T-helper 1 cell treated with Interleukin-12 subunit alpha and Interleukin-12 subunit beta and Interleukin-4 antibody, amounts not matched to agents 30 μg/mL and 1 μg/mL, for 36 hours (primary cell): ENCODE data around the gene SLC27A5.
"Not testable (repeated sequence)": the region's sequence is repeated elsewhere in the genome, so short reads cannot be mapped to it uniquely, and the experiment has no call there.

Source experiments
- H3K27ac Mint-ChIP-seq: one replicate; pipeline ENCODE4 v1.8.0; 2021; ENCODE audit warnings: mild to moderate bottlenecking, mixed read lengths
- H3K27me3 Mint-ChIP-seq: one replicate; pipeline ENCODE4 v1.8.0; 2021; ENCODE audit warnings: low read depth, mixed read lengths
- H3K36me3 Mint-ChIP-seq: one replicate; pipeline ENCODE4 v1.8.0; 2021; ENCODE audit warnings: low read depth, mixed read lengths
- H3K4me1 Mint-ChIP-seq: one replicate; pipeline ENCODE4 v1.8.0; 2021; ENCODE audit warnings: low read depth, mixed read lengths
- H3K4me3 Mint-ChIP-seq: one replicate; pipeline ENCODE4 v1.8.0; 2021; ENCODE audit warnings: mild to moderate bottlenecking, moderate library complexity, mixed read lengths
- H3K9me3 Mint-ChIP-seq: one replicate; pipeline ENCODE4 v1.8.0; 2021; ENCODE audit warnings: mixed read lengths

The SLC27A5 gene

GRCh38 chr19:58477130-58477529 is 34.7 kb downstream of the SLC27A5 start:
- Mint-ChIP-seq H3K27ac (peak overlapping the region; percentile 95), H3K27me3 (no peaks in the 10 kb centered on the region), H3K36me3 (peaks cover 5% of the 10 kb centered on the region), H3K4me1 (peaks cover 21% of the 10 kb centered on the region), H3K9me3 (no peaks in the 10 kb centered on the region), H3K4me3 (peak overlapping the region; percentile 88)

GRCh38 chr19:58476498-58477015 is 35.2 kb downstream of the SLC27A5 start:
- H3K36me3 Mint-ChIP-seq = peaks cover 6% of the 10 kb centered on the region
- no peaks in the 10 kb centered on the region for H3K27me3 Mint-ChIP-seq
- H3K27ac Mint-ChIP-seq = peak overlapping the region; percentile 95
- H3K9me3 Mint-ChIP-seq = no peaks in the 10 kb centered on the region
- peak overlapping the region; percentile 88 for H3K4me3 Mint-ChIP-seq
- H3K4me1 Mint-ChIP-seq = peaks cover 21% of the 10 kb centered on the region

GRCh38 chr19:58475714-58476497 is 35.9 kb downstream of the SLC27A5 start, which contains the start of gene ZNF446:
ZNF446 (plus strand) TSS chr19:58476352; CDS start chr19:58477219, 867 bp downstream.
- H3K4me1 Mint-ChIP-seq = peaks cover 21% of the 10 kb centered on the region
- no peaks in the 10 kb centered on the region for H3K27me3 Mint-ChIP-seq
- no peaks in the 10 kb centered on the region for H3K9me3 Mint-ChIP-seq
- peaks cover 6% of the 10 kb centered on the region for H3K36me3 Mint-ChIP-seq
- peak within 1 kb of the TSS; percentile 95 for H3K27ac Mint-ChIP-seq
- H3K4me3 Mint-ChIP-seq = peak within 1 kb of the TSS; percentile 88

- Mint-ChIP-seq H3K36me3 (peaks cover 9% of the 10 kb centered on the region), H3K4me1 (peaks cover 21% of the 10 kb centered on the region), H3K4me3 (peak overlapping the region; percentile 88), H3K9me3 (no peaks in the 10 kb centered on the region), H3K27ac (peak overlapping the region; percentile 95), H3K27me3 (no peaks in the 10 kb centered on the region)
Measured at GRCh38 chr19:58474997-58475713, 36.6 kb downstream of the SLC27A5 start.

GRCh38 chr19:58474291-58474996 is 37.3 kb downstream of the SLC27A5 start:
- peak overlapping the region; percentile 88 for H3K4me3 Mint-ChIP-seq
- peaks cover 21% of the 10 kb centered on the region for H3K4me1 Mint-ChIP-seq
- H3K27ac Mint-ChIP-seq = no peak overlapping the region
- H3K27me3 Mint-ChIP-seq = no peaks in the 10 kb centered on the region
- no peaks in the 10 kb centered on the region for H3K9me3 Mint-ChIP-seq
- H3K36me3 Mint-ChIP-seq = peaks cover 11% of the 10 kb centered on the region

GRCh38 chr19:58473775-58474174 is 38.0 kb downstream of the SLC27A5 start:
- Mint-ChIP-seq H3K36me3 (peaks cover 11% of the 10 kb centered on the region), H3K4me1 (peaks cover 21% of the 10 kb centered on the region), H3K4me3 (peak overlapping the region; percentile 21), H3K27ac (no peak overlapping the region), H3K9me3 (no peaks in the 10 kb centered on the region), H3K27me3 (no peaks in the 10 kb centered on the region)

- Mint-ChIP-seq H3K27me3 (no peaks in the 10 kb centered on the region), H3K27ac (no peak overlapping the region), H3K9me3 (no peaks in the 10 kb centered on the region), H3K4me1 (peaks cover 27% of the 10 kb centered on the region), H3K36me3 (peaks cover 14% of the 10 kb centered on the region), H3K4me3 (no peak overlapping the region)
Measured at GRCh38 chr19:58471736-58472135, 40.1 kb downstream of the SLC27A5 start.

GRCh38 chr19:58470837-58471543 is 40.8 kb downstream of the SLC27A5 start:
- H3K27ac Mint-ChIP-seq, H3K27me3 Mint-ChIP-seq, H3K9me3 Mint-ChIP-seq, H3K4me3 Mint-ChIP-seq: not testable (repeated sequence)
- H3K4me1 Mint-ChIP-seq = peaks cover 28% of the 10 kb centered on the region
- H3K36me3 Mint-ChIP-seq = peaks cover 14% of the 10 kb centered on the region

GRCh38 chr19:58469241-58470013 is 42.4 kb downstream of the SLC27A5 start:
- H3K4me3 Mint-ChIP-seq = peak overlapping the region; percentile 10
- peaks cover 4% of the 10 kb centered on the region for H3K27me3 Mint-ChIP-seq
- peaks cover 22% of the 10 kb centered on the region for H3K4me1 Mint-ChIP-seq
- no peak overlapping the region for H3K27ac Mint-ChIP-seq
- peaks cover 14% of the 10 kb centered on the region for H3K36me3 Mint-ChIP-seq
- H3K9me3 Mint-ChIP-seq = no peaks in the 10 kb centered on the region

- peaks cover 14% of the 10 kb centered on the region for H3K36me3 Mint-ChIP-seq
- no peaks in the 10 kb centered on the region for H3K9me3 Mint-ChIP-seq
- peaks cover 20% of the 10 kb centered on the region for H3K4me1 Mint-ChIP-seq
- H3K27me3 Mint-ChIP-seq = peaks cover 4% of the 10 kb centered on the region
- peak overlapping the region; percentile 84 for H3K4me3 Mint-ChIP-seq
- peak overlapping the region; percentile 72 for H3K27ac Mint-ChIP-seq
Measured at GRCh38 chr19:58468216-58468839, 43.5 kb downstream of the SLC27A5 start.

GRCh38 chr19:58466760-58467589 is 44.8 kb downstream of the SLC27A5 start, which contains the start of gene ZNF324:
ZNF324 (plus strand) TSS chr19:58467080; CDS start chr19:58469186, 2,106 bp downstream.
- Mint-ChIP-seq H3K27me3 (peaks cover 4% of the 10 kb centered on the region), H3K9me3 (no peaks in the 10 kb centered on the region), H3K4me1 (peaks cover 20% of the 10 kb centered on the region), H3K36me3 (peaks cover 8% of the 10 kb centered on the region), H3K4me3 (peak within 1 kb of the TSS; percentile 84), H3K27ac (peak within 1 kb of the TSS; percentile 80)

- peaks cover 8% of the 10 kb centered on the region for H3K36me3 Mint-ChIP-seq
- peaks cover 4% of the 10 kb centered on the region for H3K27me3 Mint-ChIP-seq
- H3K4me3 Mint-ChIP-seq = peak overlapping the region; percentile 84
- no peaks in the 10 kb centered on the region for H3K9me3 Mint-ChIP-seq
- H3K4me1 Mint-ChIP-seq = peaks cover 20% of the 10 kb centered on the region
- peak overlapping the region; percentile 80 for H3K27ac Mint-ChIP-seq
Measured at GRCh38 chr19:58466089-58466759, 45.6 kb downstream of the SLC27A5 start.
